OCI-LY1 (cell line): ENCODE data around the gene KDM5C.

ENCODE experiments used
- H2AFZ ChIP-seq: fragments of 200-600 bp; sonication (generic), shearing (Covaris generic); 2 replicates; pipeline ENCODE4 v1.6.0; 2014; ENCODE audit warnings: antibody characterized with exemption, mild to moderate bottlenecking, low read length
- H3F3A ChIP-seq: fragments of 200-600 bp; sonication (generic), shearing (Covaris generic); 2 replicates; pipeline ENCODE4 v1.6.0; 2014; ENCODE audit warnings: mild to moderate bottlenecking, antibody characterized with exemption, low read length, moderate library complexity; ENCODE audit not compliant: insufficient read depth
- H3K27ac ChIP-seq: fragments of 200-600 bp; sonication (generic); 2 replicates; pipeline ENCODE4 v1.5.1; 2014; ENCODE audit warnings: low read length, mixed run types, mild to moderate bottlenecking, low read depth; ENCODE audit not compliant: poor library complexity, severe bottlenecking
- H3K27me3 ChIP-seq: fragments of 200-600 bp; sonication (generic); 2 replicates; pipeline ENCODE4 v1.6.0; 2014; ENCODE audit warnings: antibody characterized with exemption, mild to moderate bottlenecking, low read length, moderate library complexity; ENCODE audit not compliant: insufficient read depth
- H3K36me3 ChIP-seq: fragments of 200-600 bp; sonication (generic); 2 replicates; pipeline ENCODE4 v1.6.1; 2014; ENCODE audit warnings: mild to moderate bottlenecking, antibody characterized with exemption, low read length, moderate library complexity, mixed read lengths; ENCODE audit not compliant: insufficient read depth
- H3K4me1 ChIP-seq: fragments of 200-600 bp; sonication (generic); 2 replicates; pipeline ENCODE4 v1.5.1; 2014; ENCODE audit warnings: mild to moderate bottlenecking, low read length, moderate library complexity; ENCODE audit not compliant: insufficient read depth, severe bottlenecking
- H3K4me2 ChIP-seq: fragments of 200-600 bp; sonication (generic), shearing (Covaris generic); 2 replicates; pipeline ENCODE4 v1.6.1; 2014; ENCODE audit warnings: low read length
- H3K4me3 ChIP-seq: fragments of 200-600 bp; sonication (generic); 2 replicates; pipeline ENCODE4 v1.5.1; 2014; ENCODE audit warnings: low read length, low read depth, mild to moderate bottlenecking, mixed read lengths; ENCODE audit not compliant: poor library complexity, severe bottlenecking
- H3K79me2 ChIP-seq: fragments of 200-600 bp; shearing (Covaris generic); 2 replicates; pipeline ENCODE4 v1.6.1; 2016; ENCODE audit warnings: mixed run types, low read length, mixed read lengths; ENCODE audit not compliant: insufficient read depth
- H3K9ac ChIP-seq: fragments of 200-600 bp; sonication (generic), shearing (Covaris generic); 2 replicates; pipeline ENCODE4 v1.6.1; 2014; ENCODE audit warnings: mild to moderate bottlenecking, low read length, mixed read lengths
- H3K9me2 ChIP-seq: fragments of 200-600 bp; sonication (generic), shearing (Covaris generic); 2 replicates; pipeline ENCODE4 v1.6.1; 2014; ENCODE audit warnings: low read depth, mild to moderate bottlenecking, low read length, mixed read lengths
- H3K9me3 ChIP-seq: fragments of 200-600 bp; shearing (Covaris generic); 2 replicates; pipeline ENCODE4 v1.6.1; 2014; ENCODE audit warnings: low read length, mixed read lengths
- H4K20me1 ChIP-seq: fragments of 200-600 bp; sonication (generic), shearing (Covaris generic); 2 replicates; pipeline ENCODE4 v1.6.0; 2016; ENCODE audit warnings: mild to moderate bottlenecking, low read length; ENCODE audit not compliant: insufficient read depth
- CTCF ChIP-seq: fragments of 200-600 bp; sonication (generic), shearing (Covaris generic); IDR thresholded peaks from 2 replicates; pipeline ENCODE4 v1.5.1; 2017; ENCODE audit warnings: mild to moderate bottlenecking, antibody characterized with exemption, low read length, moderate library complexity, mixed read lengths
- EZH2 ChIP-seq: fragments of 200-600 bp; sonication (generic), shearing (Covaris generic); IDR thresholded peaks from 2 replicates; pipeline ENCODE4 v1.8.0; 2017; ENCODE audit warnings: borderline replicate concordance, mixed run types, mild to moderate bottlenecking, antibody characterized with exemption, low read length, moderate library complexity, mixed read lengths

KDM5C gene

GRCh38 chrX:53261355-53261972 is 36.5 kb upstream of the KDM5C start:
- no peak overlapping the region for H3K4me2 ChIP-seq
- TF ChIP-seq EZH2 (no peak), CTCF (no peak)
- no peaks in the 10 kb centered on the region for H3K9me3 ChIP-seq
- H4K20me1 ChIP-seq, result no peaks in the 10 kb centered on the region
- H3K36me3 ChIP-seq, result no peaks in the 10 kb centered on the region
- no peak overlapping the region for H3K9ac ChIP-seq
- H3K4me3 ChIP-seq, result no peak overlapping the region
- H3F3A ChIP-seq, result no peaks in the 10 kb centered on the region
- H3K79me2 ChIP-seq, result no peaks in the 10 kb centered on the region
- H3K27ac ChIP-seq, result no peak overlapping the region
- no peak overlapping the region for H2AFZ ChIP-seq
- H3K27me3 ChIP-seq, result no peaks in the 10 kb centered on the region
- no peaks in the 10 kb centered on the region for H3K4me1 ChIP-seq
- no peaks in the 10 kb centered on the region for H3K9me2 ChIP-seq

GRCh38 chrX:53260836-53261235 is 35.8 kb upstream of the KDM5C start:
- no peak overlapping the region for H3K4me2 ChIP-seq
- H3K9me2 ChIP-seq, result no peaks in the 10 kb centered on the region
- no peaks in the 10 kb centered on the region for H3K4me1 ChIP-seq
- no peak overlapping the region for H3K27ac ChIP-seq
- no peaks in the 10 kb centered on the region for H3K9me3 ChIP-seq
- no peaks in the 10 kb centered on the region for H4K20me1 ChIP-seq
- H3K36me3 ChIP-seq, result no peaks in the 10 kb centered on the region
- H2AFZ ChIP-seq, result no peak overlapping the region
- no peaks in the 10 kb centered on the region for H3K79me2 ChIP-seq
- no peaks in the 10 kb centered on the region for H3K27me3 ChIP-seq
- H3K9ac ChIP-seq, result no peak overlapping the region
- no peaks in the 10 kb centered on the region for H3F3A ChIP-seq
- no peak for TF ChIP-seq CTCF
- TF ChIP-seq EZH2, result no peak
- no peak overlapping the region for H3K4me3 ChIP-seq

DNA sequence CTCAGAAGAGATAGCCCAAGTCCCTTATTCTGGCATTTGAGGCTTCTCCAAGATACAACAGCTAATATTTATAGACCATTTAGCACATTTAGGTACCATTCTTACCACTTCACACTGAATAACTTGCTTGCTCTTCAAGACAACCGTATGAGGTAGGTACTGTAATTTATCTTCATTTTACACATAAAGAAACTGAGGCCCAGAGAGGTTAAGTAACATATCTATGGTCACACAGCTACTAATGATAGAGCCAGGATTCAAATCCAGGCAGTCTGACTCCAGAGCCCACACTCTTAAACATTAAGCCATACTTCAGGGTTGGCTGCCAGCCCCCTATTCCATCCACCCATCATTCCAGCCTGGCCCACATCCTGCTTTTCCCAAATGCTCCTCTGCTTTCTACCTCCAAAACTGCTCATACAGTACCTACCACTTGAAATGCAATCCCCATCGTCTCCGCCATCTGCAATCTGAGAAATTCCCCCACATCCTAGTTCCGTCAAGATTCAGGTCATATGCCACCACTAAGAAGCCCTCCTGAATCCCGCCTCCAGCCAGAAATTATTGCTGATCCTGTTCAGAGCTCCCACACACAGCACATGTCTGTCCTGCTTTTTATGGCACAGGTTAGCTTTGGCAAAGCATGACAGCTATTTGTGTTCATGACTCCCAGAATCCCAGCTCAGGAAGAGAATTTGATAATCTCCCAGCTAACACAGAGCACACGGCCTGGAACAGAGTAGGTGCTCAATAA is 32.8 kb upstream of the KDM5C start:
- H2AFZ ChIP-seq, result no peak overlapping the region
- H3K4me2 ChIP-seq, result no peak overlapping the region
- H3K9ac ChIP-seq, result no peak overlapping the region
- TF ChIP-seq EZH2 (no peak), CTCF (no peak)
- no peaks in the 10 kb centered on the region for H3K4me1 ChIP-seq
- no peak overlapping the region for H3K4me3 ChIP-seq
- H3K79me2 ChIP-seq, result no peaks in the 10 kb centered on the region
- H3F3A ChIP-seq, result no peaks in the 10 kb centered on the region
- H3K9me2 ChIP-seq, result no peaks in the 10 kb centered on the region
- no peaks in the 10 kb centered on the region for H3K27me3 ChIP-seq
- no peak overlapping the region for H3K27ac ChIP-seq
- no peaks in the 10 kb centered on the region for H3K36me3 ChIP-seq
- H4K20me1 ChIP-seq, result no peaks in the 10 kb centered on the region
- H3K9me3 ChIP-seq, result no peaks in the 10 kb centered on the region
